NT2/D1 (cell line): Measurements from ENCODE around the gene POLE2.

Experiments
- SUZ12 ChIP-seq: IDR thresholded peaks from 2 replicates; pipeline ENCODE4 v1.6.1; 2011; ENCODE audit not compliant: insufficient read length, insufficient read depth; ENCODE audit errors: extremely low read depth
- YY1 ChIP-seq: IDR thresholded peaks from 2 replicates; pipeline ENCODE4 v1.6.1; 2011; ENCODE audit not compliant: insufficient read length, insufficient read depth
- ZNF274 ChIP-seq: IDR thresholded peaks from 2 replicates; pipeline ENCODE4 v1.6.1; 2011; ENCODE audit warnings: mild to moderate bottlenecking, low read depth, low read length

DNA sequence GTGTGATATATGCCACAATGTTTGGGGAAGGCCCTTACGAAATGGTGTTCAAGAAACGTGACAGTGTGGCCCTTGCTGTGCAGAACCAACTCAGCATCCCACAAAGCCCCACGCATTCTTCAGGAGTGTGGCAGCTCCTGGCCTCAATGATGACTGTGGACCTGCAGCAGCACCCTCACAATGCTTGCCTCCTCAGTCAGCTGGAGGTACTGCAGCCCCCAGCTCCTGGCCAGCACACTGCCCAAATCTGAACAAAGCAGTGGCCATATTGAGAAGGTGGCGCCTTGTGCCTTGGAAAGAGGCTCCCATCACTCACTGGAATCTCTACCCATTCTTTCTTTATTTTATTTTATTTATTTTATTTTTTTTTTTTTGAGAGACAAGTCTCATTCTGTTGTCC, 10.4 kb downstream of the POLE2 start:
- TF ChIP-seq ZNF274: no peak
- no peak for TF ChIP-seq YY1
- TF ChIP-seq SUZ12: no peak
